ENCODE measurements around the gene CPNE4.

The CPNE4 gene

DNA sequence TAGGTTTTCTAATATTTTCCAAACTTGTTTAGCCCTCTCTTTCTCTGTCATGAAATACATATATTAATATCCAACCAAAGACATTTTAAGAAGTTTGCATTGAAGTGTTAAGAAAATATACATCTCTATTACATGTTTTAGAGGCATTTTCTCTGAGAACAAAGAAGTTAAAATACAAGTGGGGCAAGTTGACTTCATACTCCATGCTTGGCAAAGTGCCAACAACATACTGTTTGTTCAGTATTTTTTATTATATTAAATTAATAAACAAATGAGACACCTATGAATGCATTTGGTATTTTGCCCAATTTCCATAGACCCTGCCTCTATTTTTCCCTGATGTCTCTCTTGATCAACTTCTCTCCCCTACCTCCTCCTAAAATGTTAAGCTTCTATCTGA is 299.3 kb downstream of the CPNE4 start:
- no peak for DNase-seq (ENCODE audit: low spot score)

DNA sequence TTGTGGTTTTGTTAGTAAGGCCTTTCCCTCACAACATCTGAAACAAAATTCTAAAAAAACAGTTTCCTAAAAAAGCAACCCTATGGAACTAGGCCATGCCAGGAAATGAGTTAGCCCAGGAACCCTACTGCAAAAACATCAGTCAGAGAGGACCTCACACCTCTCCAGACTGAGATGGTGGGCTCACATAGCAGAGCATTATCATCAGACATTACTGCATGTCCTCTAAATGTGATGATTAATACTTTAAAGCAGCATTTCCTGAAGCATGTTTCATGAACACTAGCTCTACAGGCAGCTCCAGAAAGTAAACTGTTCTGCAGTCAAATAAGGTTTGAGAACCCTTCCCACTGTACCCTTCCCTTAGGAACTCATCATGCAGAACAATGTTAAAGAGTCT is 299.7 kb downstream of the CPNE4 start:
- peak; percentile 9 for DNase-seq (ENCODE audit: low spot score)

DNA sequence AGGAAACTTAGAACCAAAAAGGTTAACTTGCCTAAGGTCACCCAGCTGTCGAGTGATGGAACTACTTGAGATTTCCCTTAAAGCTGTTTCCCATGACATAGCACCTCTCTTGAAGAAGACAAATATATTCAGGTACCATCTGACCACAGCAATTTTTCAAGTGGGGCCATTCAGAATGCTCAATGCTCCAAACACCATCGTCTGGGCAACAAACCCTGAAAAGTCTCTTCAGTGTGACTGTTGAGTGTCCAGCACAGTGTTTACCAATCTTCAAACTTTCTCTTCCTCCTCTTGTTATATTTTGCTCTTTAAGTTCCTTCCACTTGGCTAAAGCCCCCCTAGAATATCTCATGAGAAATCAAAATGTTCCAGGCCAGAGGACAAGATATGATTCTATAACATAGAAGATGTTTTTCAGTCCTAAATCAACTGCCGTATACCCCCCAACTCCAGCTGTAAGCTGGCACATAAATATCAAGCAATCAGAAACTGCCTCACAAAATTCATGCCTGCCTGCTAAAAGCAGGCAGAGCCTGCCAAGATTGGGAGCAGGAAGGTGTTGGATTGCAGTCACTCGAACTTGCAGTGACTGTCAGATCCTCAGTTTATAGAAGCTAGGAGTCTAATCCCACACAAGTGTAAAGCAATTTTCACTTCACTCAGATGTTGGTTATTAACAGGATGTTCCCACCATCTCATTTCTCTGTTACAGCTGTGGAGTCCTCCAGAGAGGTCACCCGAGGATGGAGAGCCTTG is 301.6 kb downstream of the CPNE4 start:
- DNase-seq (ENCODE audit: low spot score) = no peak

DNA sequence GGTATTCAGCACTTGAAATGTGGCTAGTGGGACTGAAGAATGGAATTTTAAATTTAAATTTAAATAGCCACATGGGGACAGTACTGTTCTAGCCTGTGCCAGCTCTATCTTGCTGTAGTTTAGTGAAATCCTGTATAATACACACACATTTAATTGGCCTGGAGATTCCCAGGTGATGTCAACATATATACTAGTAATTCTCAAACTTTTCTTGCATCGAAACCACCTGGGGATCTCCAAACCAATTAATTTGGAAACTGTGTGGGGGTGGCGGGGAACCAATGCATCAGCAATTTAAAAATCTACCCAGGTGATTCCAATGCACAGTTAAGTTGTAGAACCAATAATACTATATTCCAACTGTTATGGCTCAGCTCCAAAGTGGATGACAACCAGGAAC is 303.1 kb downstream of the CPNE4 start:
- DNase-seq (ENCODE audit: low spot score) = no peak

DNA sequence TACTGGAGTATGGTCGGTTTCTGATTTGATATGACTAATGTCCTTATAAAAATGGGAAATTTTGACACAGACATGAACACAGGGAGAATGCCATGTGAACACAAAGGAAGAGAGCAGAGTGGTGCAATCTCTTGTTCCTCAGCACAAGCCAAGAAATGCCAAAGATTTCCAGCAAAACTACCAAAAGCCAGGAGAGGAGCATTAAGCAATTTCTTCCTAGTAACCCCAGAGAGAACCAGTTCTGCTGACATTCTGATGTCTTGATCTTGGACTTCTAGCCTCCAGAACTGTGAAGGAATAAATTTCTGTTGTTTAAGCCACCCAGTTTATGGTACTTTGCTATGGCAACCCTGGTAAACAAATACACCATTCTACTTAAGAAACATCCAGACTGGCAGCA is 304.2 kb downstream of the CPNE4 start:
- no peak for DNase-seq (ENCODE audit: low spot score)

DNA sequence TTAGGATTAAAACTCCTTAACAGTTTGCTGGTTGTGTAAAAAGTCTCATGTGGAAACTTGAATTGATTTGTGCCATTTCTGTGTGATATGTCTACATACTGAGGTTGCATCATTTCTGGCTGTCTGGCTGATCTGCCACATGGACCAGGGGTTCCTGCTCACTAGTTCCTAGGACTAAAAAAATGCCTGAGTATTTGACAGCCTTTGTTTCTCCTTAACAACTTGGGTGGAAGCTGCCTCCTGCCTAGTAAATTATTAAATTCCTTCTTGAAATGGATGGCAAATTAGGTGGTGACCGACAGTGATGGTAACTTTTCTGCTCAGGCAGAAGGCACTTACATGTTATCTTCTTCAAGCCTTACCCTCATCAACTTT is 305.2 kb downstream of the CPNE4 start:
- no peak for DNase-seq (ENCODE audit: low spot score)

DNA sequence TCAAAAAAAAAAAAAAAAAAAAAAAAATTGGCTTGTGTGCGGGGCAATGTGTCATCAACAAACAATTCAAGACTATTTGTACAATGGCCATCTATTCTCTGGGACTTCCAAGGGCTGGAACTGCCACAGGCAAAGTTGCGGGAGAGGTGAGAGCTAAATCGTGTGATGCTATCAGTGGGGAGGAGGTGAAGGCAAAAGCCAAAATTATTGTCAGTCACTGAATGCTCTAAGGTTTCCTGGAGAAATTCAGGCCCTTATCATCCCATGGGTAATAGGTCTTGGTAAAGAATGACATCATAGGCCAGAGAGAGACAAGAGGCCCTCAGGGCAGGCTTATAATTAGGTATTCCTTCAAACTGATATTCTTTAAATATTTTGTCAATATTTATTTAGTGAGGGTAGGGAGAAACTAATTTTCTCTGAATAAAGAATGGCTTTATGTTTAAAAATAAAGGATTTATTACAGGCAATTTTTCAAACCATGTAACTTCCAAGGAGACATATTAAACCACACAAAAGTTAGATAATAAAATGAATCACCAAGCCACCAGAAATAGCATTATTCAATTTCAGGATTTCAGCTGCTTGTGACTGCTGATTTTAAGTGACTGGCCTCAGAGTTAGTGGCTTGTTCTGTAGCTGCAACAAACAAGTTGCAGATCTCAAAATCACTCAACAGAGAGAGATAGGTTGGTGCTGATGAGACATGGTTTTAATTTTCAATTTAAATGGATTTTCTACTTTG is 305.7 kb downstream of the CPNE4 start:
- DNase-seq (ENCODE audit: low spot score) = no peak

DNA sequence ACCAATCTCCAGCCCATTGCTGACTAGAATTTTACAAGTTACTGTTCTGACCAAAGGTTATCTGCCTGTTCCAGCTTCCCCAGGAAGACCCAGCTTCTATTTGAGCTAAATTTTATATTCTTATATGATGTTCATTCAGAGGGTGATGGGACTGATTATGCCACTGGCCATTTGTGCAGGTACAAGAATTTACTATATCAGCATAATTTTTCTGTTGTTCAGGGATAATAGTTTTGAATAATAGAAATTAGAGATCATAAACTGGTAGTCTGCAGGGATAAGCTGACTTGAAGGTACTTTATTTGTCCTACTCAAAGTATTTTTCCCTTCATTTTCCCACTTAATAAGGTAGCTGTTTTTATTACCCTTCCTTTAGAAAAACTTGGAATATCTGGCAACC is 309.4 kb downstream of the CPNE4 start:
- DNase-seq (ENCODE audit: low spot score) = no peak

DNA sequence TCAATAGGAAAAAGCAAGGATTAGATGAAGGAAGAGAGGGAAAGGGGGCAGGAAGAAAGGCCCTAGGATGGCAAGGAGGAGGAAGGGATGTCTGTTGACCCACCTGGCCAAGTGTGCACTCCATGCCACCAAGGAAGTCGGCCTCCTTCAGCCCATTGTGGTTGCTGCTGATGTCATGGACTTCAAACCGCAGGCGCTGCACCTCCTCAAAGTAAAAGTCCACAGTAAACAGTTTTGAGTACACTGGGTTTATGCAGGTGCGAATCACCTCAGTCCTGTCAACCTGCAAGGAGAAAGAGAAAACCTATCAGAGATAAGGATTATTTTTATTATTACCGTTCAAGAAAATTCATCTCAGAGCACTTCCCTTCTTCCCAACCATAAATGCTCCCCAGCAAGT is 311.5 kb downstream of the CPNE4 start:
- no peak for DNase-seq (ENCODE audit: low spot score)

DNA sequence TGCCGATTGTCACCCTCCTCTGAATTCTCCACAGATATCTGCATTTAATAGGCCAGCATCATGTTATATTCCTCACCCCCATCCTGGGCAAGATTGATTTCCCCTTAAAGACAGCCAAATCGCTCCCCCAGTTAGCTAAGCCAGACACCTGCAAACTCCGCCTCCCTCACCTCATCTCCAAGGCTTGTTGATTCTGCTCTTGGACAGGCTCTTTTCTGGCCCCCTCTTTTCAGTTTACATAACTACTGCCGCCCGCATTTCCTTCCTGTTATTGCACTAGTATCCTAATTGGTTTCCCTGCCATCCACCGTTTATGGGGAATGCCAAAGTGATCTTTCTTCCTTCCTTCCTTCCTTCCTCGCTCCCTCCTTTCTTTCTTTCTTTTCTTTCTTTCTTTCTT is 317.3 kb downstream of the CPNE4 start:
- no peak for DNase-seq (ENCODE audit: low spot score)

DNA sequence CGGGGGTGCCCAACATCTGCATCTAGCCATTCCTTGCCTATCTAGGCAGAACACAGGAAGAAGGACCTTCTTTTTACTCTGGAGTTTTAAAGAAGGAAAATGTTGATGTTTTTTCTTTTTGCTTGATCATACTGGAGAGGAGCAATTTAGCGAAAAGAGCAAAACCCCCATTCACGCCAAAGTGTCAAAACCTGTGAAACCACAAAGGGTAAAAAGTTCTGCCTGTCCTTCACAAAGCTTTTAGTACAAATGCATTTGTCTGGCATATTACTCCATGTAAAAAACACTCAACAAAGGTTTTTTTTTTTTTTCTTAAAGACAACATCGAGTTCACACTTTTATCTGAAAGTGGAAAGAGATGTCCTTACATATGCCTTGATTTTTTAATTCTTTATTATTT is 317.9 kb downstream of the CPNE4 start:
- DNase-seq (ENCODE audit: low spot score) = no peak

DNA sequence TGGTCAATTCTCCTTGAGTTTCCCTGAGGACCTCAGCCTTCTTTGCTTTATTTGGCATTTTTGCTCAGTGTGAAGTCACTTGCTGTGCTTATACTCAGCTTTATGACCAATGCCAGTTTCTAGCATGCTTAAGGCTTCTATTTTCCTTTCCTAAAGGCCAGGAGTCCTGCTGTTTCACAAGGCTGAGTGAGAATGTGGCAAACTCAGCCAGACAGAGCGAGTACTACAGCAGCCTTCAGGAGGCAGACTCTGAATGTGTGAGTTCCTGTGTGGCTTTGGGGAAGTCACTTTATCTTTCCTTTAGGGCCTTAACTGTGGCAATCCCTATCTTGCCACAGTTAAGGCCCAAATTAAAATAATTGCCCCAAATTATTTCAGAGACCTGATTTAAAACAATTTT is 318.8 kb downstream of the CPNE4 start:
- no peak for DNase-seq (ENCODE audit: low spot score)

DNA sequence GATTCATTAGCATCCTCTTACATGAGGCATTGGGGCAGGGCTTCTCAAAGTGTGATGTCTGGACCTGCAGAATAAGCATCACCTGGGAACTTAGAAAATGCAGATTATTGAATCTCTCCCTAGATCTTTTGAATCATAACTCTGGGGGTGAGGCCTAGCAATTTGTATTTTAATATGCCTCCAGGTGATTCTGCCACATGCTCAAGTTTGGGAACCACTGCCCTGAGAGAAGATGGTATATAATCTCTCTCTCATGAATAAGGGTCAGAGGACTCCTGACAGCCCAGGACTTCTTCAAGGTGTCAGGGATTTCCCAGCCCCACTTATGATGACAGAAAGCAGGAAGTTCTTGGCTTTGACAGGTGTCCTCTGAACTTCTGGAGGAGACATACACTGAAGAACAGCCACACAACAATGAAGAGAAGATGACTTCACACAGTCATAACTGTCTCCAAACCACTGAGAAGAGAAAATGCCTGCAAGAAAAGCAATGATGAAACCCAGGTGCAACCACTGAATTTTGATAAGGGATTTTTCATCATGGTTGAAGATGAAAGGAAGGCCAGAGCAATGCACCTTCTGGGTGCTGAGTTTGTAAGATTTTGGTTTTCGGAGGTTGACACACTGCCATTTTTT is 320.1 kb downstream of the CPNE4 start:
- no peak for DNase-seq (ENCODE audit: low spot score)

DNA sequence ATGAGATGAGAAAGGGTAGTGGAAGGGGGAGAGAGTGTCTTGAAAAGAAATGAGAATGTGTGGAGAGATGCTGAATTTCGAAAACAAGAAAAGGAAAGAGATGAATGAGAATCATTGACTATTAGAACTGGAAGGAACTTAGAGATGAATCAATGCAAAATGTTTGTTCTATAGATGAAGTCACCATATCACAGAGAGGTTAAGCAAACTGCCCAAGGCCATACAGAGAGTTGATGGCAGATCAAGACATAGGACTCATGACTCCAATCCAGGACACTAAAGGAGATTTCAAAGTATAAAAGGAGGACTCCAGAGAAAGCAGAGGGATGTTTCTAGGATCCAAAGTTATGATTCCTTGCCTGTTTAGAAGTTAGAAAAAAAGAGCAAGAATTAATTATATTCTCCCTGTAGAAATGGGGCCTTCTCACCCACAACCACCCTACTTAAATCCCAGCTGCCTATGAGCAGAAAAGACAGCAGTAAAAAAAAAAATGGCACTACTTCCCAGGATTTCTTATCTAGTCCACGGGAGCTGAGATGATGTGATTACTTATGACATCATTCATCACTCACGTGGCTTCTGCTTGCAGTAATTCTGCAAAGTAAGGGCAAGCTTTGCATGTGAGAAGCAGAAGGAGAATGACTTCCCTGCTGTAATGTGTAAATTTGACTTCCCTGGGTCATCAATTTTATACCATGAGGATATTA is 321.2 kb downstream of the CPNE4 start:
- no peak for DNase-seq (ENCODE audit: low spot score)

DNA sequence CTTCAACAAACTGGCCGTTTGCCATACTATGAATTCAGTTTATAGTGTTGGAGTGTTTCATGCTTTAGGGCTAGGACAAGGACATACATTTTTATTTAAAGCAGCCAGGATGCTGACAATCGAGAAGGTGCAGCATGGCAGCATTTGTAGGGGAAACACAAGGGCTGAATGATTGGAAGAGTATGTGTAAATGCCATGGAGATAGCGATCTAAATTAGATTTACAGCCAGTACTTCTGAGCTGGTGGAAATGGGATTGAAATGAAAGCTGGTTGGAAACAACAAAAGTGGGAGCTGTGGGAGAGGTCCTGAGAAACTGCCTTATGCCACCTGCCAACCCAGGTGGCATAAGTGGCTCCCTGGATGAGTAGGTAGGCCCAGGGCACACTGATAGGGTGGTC is 322.2 kb downstream of the CPNE4 start:
- DNase-seq (ENCODE audit: low spot score) = no peak

DNA sequence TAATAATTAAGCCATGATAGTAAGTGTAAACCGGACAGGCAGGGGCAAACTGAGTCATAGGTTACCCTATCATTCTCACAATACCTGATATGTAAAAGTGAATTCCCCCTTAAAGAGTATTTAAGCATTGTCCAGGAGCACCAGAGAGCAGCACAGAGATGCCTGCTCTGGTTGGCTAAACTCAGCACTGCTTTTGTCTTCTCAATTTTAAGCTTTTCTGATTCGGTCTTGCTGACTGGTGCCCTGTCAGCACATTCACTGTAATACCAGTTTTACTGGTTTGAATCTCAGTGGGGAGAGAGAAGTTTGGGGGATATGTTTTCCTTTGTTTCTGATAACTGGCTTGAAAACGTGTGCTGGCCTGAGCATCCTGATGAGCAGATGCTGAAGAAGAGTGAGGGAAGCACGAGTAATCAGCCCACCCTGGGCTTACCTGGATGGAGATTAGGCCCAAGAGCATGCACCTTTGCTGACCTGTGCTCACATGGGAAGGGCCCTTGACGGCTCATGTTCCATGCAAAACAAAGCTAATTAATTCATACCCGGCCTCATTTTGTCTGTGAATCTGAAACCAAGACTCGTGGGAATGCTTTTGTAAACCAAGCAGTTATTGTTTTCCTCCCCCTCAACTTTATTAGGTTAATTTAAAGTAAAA is 323.6 kb downstream of the CPNE4 start:
- no peak for DNase-seq (ENCODE audit: low spot score)

DNA sequence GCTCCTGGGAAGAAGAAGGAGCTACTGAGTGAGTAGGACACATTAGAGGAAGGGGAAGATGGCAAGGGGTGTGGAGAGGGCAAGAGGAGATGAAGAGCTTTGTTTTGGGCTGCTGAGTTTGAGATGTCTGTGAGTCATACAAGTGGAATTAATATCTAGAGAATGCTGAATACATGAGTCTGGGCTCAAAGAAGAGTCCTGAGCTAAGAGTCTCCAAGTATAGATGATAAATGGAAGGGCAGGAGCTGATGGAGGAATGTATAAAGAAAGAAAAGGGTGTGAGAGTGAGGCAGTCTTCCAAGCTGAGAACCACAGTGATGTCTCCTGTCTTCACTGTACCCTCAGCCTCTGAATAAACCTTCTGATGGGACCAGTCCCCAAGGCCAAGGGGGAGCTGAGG is 326.6 kb downstream of the CPNE4 start:
- no peak for DNase-seq (ENCODE audit: low spot score)

DNA sequence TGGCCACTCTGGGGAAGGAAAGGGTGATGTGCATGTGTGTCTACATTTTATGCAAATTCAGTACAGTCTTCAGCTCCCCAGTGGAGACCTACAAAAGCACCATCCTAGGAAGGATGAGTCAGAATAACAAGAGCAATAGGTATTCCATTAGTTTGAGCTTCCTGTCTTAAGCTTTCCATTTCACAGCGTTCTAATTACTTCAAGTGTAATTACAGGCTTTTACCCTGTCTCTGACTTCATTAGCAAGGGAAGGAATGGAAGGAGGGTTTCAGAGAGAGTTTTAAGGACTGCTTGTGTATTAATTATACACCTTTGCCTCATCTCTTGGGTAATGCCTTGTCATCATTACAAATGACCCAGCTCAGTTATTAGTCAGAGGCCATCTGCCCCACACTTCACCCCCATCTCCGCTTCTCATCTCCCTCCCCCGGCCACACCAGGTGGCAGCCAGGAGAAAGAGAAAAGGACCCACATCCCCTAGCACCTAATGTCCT is 329.2 kb downstream of the CPNE4 start:
- no peak for DNase-seq (ENCODE audit: low spot score)

DNA sequence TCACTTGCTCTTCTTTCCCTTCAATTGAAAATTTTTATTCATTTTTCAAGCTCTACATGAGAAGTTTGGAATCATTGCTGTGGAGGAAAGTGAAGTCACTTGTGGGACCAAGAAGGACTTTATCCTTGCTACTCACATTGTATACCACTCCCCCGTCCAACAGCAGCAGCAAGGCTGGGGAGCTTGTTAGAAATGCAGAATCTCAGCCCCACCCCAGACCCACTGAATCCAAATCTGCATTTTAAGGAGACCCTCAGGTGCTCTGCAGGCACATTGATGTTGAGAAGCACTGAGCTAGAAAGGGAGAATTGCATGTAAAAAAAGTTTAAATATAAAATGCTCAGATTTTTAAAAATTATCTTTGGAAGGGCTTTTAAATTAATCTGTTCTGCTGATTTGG is 329.7 kb downstream of the CPNE4 start:
- no peak for DNase-seq (ENCODE audit: low spot score)

DNA sequence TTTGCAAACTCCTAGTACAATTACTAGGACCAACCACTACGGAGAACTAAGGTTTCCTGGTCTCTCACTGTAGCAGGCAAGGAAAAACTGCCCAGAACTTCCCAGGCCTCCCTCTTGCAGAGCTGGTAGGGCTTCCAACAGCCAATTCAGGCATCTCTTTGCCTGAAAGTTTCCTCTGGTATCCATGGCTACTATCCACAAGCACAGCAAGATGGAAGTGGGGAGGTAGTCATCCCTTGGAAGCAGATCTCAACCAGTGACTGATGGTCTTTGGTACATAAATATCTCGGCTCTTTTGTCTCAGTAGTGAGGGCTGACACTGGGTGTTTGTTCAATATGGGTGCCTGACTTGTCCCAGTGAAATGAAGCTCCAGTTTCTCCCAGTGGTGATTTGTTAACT is 330.7 kb downstream of the CPNE4 start:
- no peak for DNase-seq (ENCODE audit: low spot score)

DNA sequence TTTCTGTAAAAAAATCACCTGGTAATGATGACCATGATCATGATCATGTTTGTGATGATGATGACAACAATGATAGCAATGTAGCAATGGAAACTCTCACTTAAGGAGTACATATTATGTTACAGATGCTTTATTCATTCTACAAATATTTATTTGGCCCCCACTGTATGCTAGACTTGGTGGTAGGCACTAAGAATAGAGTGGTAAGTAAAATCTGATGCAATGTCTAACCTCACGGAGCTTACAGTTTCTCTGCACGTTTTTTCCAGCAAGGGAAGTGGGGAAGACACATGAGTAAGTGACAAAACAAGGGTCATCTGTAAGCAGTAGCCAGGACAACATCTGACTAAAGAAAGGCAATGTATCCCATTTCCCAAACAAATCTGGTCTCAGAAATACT is 332.7 kb downstream of the CPNE4 start:
- no peak for DNase-seq (ENCODE audit: low spot score)

DNA sequence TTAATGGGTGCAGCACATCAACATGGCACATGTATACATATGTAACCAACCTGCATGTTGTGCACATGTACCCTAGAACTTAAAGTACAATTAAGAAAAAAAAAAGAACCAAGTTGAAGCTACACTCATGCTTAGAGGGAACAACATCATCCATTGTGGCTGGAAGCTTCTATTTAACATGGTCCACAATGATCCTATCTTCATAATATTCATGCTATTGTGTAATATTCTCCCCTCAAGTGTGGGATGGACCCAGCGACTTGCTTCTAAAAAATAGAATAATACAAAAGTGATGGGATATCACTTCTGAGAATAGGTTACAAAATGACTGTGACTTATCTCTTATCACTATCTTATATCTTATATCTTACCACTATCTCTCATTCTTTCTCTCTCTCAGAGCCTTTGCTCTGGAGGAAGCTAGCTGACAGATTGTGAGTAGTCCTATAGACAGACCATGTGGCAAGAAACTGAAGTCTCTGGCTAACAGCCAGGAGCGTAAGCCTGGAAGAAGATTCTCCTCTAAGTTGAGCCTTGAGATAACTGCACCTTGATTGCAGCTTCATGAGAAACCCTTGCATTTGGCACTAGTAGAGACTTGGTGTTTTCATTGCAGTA is 333.6 kb downstream of the CPNE4 start:
- no peak for DNase-seq (ENCODE audit: low spot score)
